Loucy (cell line): Measurements from ENCODE around the gene SLC35G2.
"Not testable (repeated sequence)": the region's sequence is repeated elsewhere in the genome, so short reads cannot be mapped to it uniquely, and the experiment has no call there.

Experiments
- H2AFZ ChIP-seq: fragments of 200-600 bp; sonication (generic); 2 replicates; pipeline ENCODE4 v1.6.0; 2016; ENCODE audit warnings: antibody characterized with exemption, mild to moderate bottlenecking, low read length, moderate library complexity
- H3F3A ChIP-seq: fragments of 200-600 bp; 2 replicates; pipeline ENCODE4 v1.6.0; 2016; ENCODE audit warnings: antibody characterized with exemption, low read depth, mild to moderate bottlenecking
- H3K27me3 ChIP-seq: fragments of 200-600 bp; sonication (generic); 2 replicates; pipeline ENCODE4 v1.6.1; 2014; ENCODE audit warnings: low read length, mild to moderate bottlenecking; ENCODE audit not compliant: insufficient read depth, poor library complexity, severe bottlenecking
- H3K36me3 ChIP-seq: fragments of 200-600 bp; sonication (generic); 2 replicates; pipeline ENCODE4 v1.6.1; 2016; ENCODE audit warnings: low read length; ENCODE audit not compliant: insufficient read depth
- H3K4me1 ChIP-seq: fragments of 200-600 bp; sonication (generic); 2 replicates; pipeline ENCODE4 v1.5.1; 2014; ENCODE audit warnings: low read length, mild to moderate bottlenecking; ENCODE audit not compliant: insufficient read depth, poor library complexity, severe bottlenecking
- H3K4me2 ChIP-seq: fragments of 200-600 bp; sonication (generic); 2 replicates; pipeline ENCODE4 v1.6.0; 2014; ENCODE audit warnings: antibody characterized with exemption, low read length, low read depth, mild to moderate bottlenecking; ENCODE audit not compliant: poor library complexity, severe bottlenecking
- H3K4me3 ChIP-seq: fragments of 200-600 bp; sonication (generic); 2 replicates; pipeline ENCODE4 v1.5.1; 2014; ENCODE audit warnings: low read length, mild to moderate bottlenecking, mixed read lengths; ENCODE audit not compliant: poor library complexity, severe bottlenecking
- H3K79me2 ChIP-seq: fragments of 200-600 bp; sonication (generic); 2 replicates; pipeline ENCODE4 v1.6.1; 2014; ENCODE audit warnings: low read length; ENCODE audit not compliant: insufficient read depth
- H3K9ac ChIP-seq: fragments of 200-600 bp; sonication (generic); 2 replicates; pipeline ENCODE4 v1.6.0; 2014; ENCODE audit warnings: mild to moderate bottlenecking, low read depth, low read length, moderate library complexity; ENCODE audit not compliant: poor library complexity, severe bottlenecking
- H3K9me2 ChIP-seq: fragments of 200-600 bp; sonication (generic); replicated peaks from 2 replicates; pipeline ENCODE4 v1.6.1; 2016; ENCODE audit warnings: low read depth, low read length, mixed read lengths
- H3K9me3 ChIP-seq: fragments of 200-600 bp; sonication (generic); 2 replicates; pipeline ENCODE4 v1.6.1; 2014; ENCODE audit warnings: mild to moderate bottlenecking, antibody characterized with exemption, low read length, low read depth; ENCODE audit not compliant: insufficient read depth
- H4K20me1 ChIP-seq: fragments of 200-600 bp; sonication (generic); 2 replicates; pipeline ENCODE4 v1.6.0; 2014; ENCODE audit warnings: antibody characterized with exemption, low read length, mild to moderate bottlenecking; ENCODE audit not compliant: insufficient read depth, poor library complexity, severe bottlenecking
- EZH2phosphoT487 ChIP-seq: fragments of 200-600 bp; IDR thresholded peaks from 2 replicates; pipeline ENCODE4 v1.6.1; 2018; ENCODE audit warnings: antibody characterized with exemption, mild to moderate bottlenecking, moderate library complexity, borderline replicate concordance
- TF ChIP-seq, protein P1 (sequence below): fragments of 200-600 bp; sonication (generic); conservative IDR thresholded peaks from 2 replicates; pipeline ENCODE4 v1.5.1; 2014; ENCODE audit warnings: mild to moderate bottlenecking, antibody characterized with exemption, low read length

SLC35G2 gene

DNA sequence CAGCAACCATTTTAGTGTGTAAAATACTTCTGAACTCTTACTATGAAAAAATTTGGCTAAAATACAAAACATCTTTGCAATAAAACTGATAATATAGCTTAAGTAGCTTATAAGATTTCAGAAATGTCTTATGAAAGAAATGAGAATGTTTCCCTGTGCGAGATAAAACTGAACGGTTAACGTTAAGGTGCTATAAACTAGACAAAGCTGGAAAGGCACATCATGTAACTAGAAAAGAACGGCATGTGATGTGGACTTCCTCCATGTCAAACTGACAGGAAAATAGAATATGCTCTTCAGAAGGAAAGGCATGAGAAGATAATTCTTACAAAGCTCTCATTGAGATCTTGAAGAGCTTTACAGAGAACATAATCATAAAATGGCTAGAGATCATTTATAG is 79.6 kb downstream of the SLC35G2 start:
- TF ChIP-seq EZH2phosphoT487, result no peak
- TF ChIP-seq, protein P1, sequence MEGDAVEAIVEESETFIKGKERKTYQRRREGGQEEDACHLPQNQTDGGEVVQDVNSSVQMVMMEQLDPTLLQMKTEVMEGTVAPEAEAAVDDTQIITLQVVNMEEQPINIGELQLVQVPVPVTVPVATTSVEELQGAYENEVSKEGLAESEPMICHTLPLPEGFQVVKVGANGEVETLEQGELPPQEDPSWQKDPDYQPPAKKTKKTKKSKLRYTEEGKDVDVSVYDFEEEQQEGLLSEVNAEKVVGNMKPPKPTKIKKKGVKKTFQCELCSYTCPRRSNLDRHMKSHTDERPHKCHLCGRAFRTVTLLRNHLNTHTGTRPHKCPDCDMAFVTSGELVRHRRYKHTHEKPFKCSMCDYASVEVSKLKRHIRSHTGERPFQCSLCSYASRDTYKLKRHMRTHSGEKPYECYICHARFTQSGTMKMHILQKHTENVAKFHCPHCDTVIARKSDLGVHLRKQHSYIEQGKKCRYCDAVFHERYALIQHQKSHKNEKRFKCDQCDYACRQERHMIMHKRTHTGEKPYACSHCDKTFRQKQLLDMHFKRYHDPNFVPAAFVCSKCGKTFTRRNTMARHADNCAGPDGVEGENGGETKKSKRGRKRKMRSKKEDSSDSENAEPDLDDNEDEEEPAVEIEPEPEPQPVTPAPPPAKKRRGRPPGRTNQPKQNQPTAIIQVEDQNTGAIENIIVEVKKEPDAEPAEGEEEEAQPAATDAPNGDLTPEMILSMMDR, result no peak
- Histone ChIP-seq H3K9me2 (no peaks in the 10 kb centered on the region), H3K4me2 (no peak overlapping the region), H3K9ac (no peak overlapping the region), H3K27me3 (no peaks in the 10 kb centered on the region), H3F3A (no peaks in the 10 kb centered on the region; the same call in 1 of the 2 replicates), H3K4me1 (peaks cover 46% of the 10 kb centered on the region), H2AFZ (no peak overlapping the region), H4K20me1 (peaks cover 71% of the 10 kb centered on the region), H3K9me3 (peaks cover under 1% of the 10 kb centered on the region; the same call in 1 of the 2 replicates), H3K4me3 (no peak overlapping the region), H3K79me2 (peaks cover 100% of the 10 kb centered on the region), H3K36me3 (peaks cover 22% of the 10 kb centered on the region; the same call in 1 of the 2 replicates)

DNA sequence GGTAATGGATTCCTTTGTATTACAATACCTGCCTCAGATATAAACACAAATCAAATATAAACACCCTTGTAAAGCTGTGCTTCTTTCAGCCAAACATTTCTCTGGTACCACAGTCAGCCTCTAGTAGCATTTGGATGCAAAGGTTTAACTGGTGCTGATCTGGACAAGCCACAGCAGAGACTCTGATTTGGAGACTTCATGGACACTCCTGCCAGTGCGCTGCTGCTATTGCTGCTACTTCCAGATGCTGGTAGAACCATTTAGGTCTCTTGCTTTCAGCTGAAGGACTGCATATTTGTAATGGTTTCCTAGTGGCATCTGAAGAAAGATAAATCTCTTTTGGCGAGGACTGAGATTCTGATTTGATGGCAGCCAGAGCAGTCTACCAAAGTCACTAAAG is 80.0 kb downstream of the SLC35G2 start:
- Histone ChIP-seq H3K4me2 (no peak overlapping the region), H3K4me3 (no peak overlapping the region), H3K9me3 (peaks cover 5% of the 10 kb centered on the region; the same call in 1 of the 2 replicates), H3F3A (no peaks in the 10 kb centered on the region; the same call in 1 of the 2 replicates), H3K4me1 (peaks cover 42% of the 10 kb centered on the region), H4K20me1 (peaks cover 67% of the 10 kb centered on the region), H3K79me2 (peaks cover 100% of the 10 kb centered on the region), H3K36me3 (peaks cover 22% of the 10 kb centered on the region; the same call in 1 of the 2 replicates), H3K27me3 (no peaks in the 10 kb centered on the region), H3K9me2 (no peaks in the 10 kb centered on the region), H3K9ac (no peak overlapping the region), H2AFZ (no peak overlapping the region)
- TF ChIP-seq EZH2phosphoT487, result no peak
- TF ChIP-seq, protein P1, result no peak

DNA sequence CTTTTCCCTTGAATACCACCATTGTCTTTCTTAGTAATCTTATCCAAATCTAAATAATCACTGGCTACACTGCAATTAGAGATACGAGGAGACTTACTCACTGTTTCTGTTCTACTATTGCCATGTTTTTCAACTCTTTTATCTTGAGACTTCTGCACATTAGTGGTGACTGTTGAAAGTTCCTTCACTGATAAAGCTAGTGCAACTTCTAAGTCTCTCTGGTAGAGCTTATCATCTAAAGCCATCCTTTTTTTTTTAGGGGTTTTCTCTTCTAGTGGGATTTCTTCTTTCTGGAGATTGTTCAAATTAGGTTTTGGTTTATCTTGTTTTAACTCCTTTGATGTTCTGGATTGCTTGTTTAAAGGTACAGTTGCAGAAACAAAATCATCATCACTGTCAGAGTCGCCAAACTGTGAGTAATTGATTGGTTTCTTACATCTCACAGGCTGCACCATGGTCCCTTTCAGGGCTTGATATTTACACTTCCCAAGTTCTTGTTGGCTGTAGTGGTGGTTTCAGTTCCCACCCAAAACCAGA is 80.8 kb downstream of the SLC35G2 start:
- no peak for TF ChIP-seq EZH2phosphoT487
- TF ChIP-seq, protein P1, result no peak
- Histone ChIP-seq H3K9ac (no peak overlapping the region), H3K79me2 (peaks cover 100% of the 10 kb centered on the region), H3F3A (no peaks in the 10 kb centered on the region; the same call in 1 of the 2 replicates), H2AFZ (no peak overlapping the region), H3K9me2 (no peaks in the 10 kb centered on the region), H3K27me3 (no peaks in the 10 kb centered on the region), H4K20me1 (peaks cover 60% of the 10 kb centered on the region), H3K4me2 (no peak overlapping the region), H3K36me3 (peaks cover 27% of the 10 kb centered on the region; the same call in 1 of the 2 replicates), H3K9me3 (peaks cover 11% of the 10 kb centered on the region; the same call in 1 of the 2 replicates), H3K4me3 (no peak overlapping the region), H3K4me1 (peaks cover 36% of the 10 kb centered on the region)

DNA sequence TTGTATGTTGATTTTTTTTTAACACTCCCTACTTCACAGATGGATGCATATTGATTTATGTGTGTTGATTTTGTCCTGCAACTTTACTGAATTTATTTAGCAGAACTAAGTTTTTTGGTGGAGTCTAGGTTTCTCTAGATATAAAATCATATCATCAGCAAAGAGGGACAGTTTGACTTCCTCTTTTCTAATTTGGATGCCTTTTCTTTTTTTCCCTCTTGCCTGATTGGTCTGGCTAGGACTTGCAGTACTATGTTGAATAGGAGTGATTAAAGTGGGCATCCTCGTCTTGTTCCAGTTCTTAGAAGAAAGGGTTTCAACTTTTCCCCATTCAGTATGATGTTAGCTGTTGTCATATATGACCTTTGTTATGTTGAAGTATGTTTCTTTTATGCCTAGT is 81.8 kb downstream of the SLC35G2 start:
- Histone ChIP-seq H3K36me3 (peaks cover 35% of the 10 kb centered on the region; the same call in 1 of the 2 replicates), H3K4me1 (peaks cover 37% of the 10 kb centered on the region), H3K9me3 (peaks cover 17% of the 10 kb centered on the region; the same call in 1 of the 2 replicates), H3K79me2 (peaks cover 100% of the 10 kb centered on the region), H4K20me1 (peaks cover 64% of the 10 kb centered on the region)
- H3K4me2 ChIP-seq, H3K9ac ChIP-seq, H2AFZ ChIP-seq, H3K9me2 ChIP-seq, H3K27me3 ChIP-seq, H3F3A ChIP-seq, H3K4me3 ChIP-seq: not testable (repeated sequence)
